ENCODE results near the gene TAF4.

GRCh38 chr20:62019881-62020492, 45.7 kb downstream of the TAF4 start:
- no peak for TF ChIP-seq CTCF (IDR thresholded peaks at IDR 0.05)
- no peak for TF ChIP-seq POLR2A (IDR thresholded peaks at IDR 0.05)
- TF ChIP-seq EP300 (IDR thresholded peaks at IDR 0.05) = no peak

Data from sigmoid colon (tissue), 4 donors.